Neural progenitor cell (in vitro differentiated cells): ENCODE measurements around the gene METTL8. TPM values are rescaled to one million over a fixed set of nuclear protein-coding genes. Genes with fewer than 3 reads are reported as not detected.
"Not testable (repeated sequence)": the region's sequence is repeated elsewhere in the genome, so short reads cannot be mapped to it uniquely, and the experiment has no call there.

Experiments used
- DNase-seq: peaks from one replicate; pipeline ENCODE4 v3.0.0-alpha.2; 2016; ENCODE audit warnings: low spot score
- H2AFZ ChIP-seq: fragments of 200-600 bp; sonication (generic); replicated peaks from 2 replicates; pipeline ENCODE4 v1.6.1; 2016; ENCODE audit warnings: antibody characterized with exemption
- H3F3A ChIP-seq: fragments of 200-600 bp; sonication (generic); 2 replicates; pipeline ENCODE4 v1.6.1; 2016; ENCODE audit warnings: antibody characterized with exemption, low read depth
- H3K27ac ChIP-seq: fragments of 200-600 bp; sonication (generic); 2 replicates; pipeline ENCODE4 v1.5.1; 2016; ENCODE audit warnings: mild to moderate bottlenecking
- H3K27me3 ChIP-seq: fragments of 200-600 bp; sonication (generic); 2 replicates; pipeline ENCODE4 v1.6.1; 2016; ENCODE audit warnings: mild to moderate bottlenecking, moderate library complexity
- H3K36me3 ChIP-seq: fragments of 200-600 bp; sonication (generic); 2 replicates; pipeline ENCODE4 v1.5.1; 2016
- H3K4me1 ChIP-seq: fragments of 200-600 bp; sonication (generic); 2 replicates; pipeline ENCODE4 v1.6.1; 2016; ENCODE audit warnings: mixed run types
- H3K4me2 ChIP-seq: fragments of 200-600 bp; sonication (generic); 2 replicates; pipeline ENCODE4 v1.6.1; 2016
- H3K4me3 ChIP-seq: fragments of 200-600 bp; sonication (generic); 2 replicates; pipeline ENCODE4 v1.5.1; 2016
- H3K79me2 ChIP-seq: fragments of 200-600 bp; sonication (generic); 2 replicates; pipeline ENCODE4 v1.6.1; 2016; ENCODE audit warnings: low read depth
- H3K9ac ChIP-seq: fragments of 200-600 bp; sonication (generic); 2 replicates; pipeline ENCODE4 v1.6.1; 2016
- H3K9me3 ChIP-seq: fragments of 200-600 bp; sonication (generic); 2 replicates; pipeline ENCODE4 v1.5.1; 2016; ENCODE audit warnings: low read depth
- H4K20me1 ChIP-seq: fragments of 200-600 bp; sonication (generic); 2 replicates; pipeline ENCODE4 v1.6.1; 2016; ENCODE audit warnings: low read depth
- H3K27ac Mint-ChIP-seq: 3 replicates; pipeline ENCODE4 v1.8.0; 2021; ENCODE audit warnings: mixed read lengths
- H3K27me3 Mint-ChIP-seq: 2 replicates; pipeline ENCODE4 v1.8.0; 2022; ENCODE audit warnings: low read depth, mild to moderate bottlenecking, inconsistent platforms, moderate library complexity, mixed read lengths; ENCODE audit not compliant: insufficient read depth
- H3K36me3 Mint-ChIP-seq: 3 replicates; pipeline ENCODE4 v1.8.0; 2021; ENCODE audit warnings: mixed read lengths
- H3K4me1 Mint-ChIP-seq: 3 replicates; pipeline ENCODE4 v1.8.0; 2021; ENCODE audit warnings: mixed read lengths
- H3K4me3 Mint-ChIP-seq: 3 replicates; pipeline ENCODE4 v1.8.0; 2021; ENCODE audit warnings: mild to moderate bottlenecking, moderate library complexity, mixed read lengths
- H3K9me3 Mint-ChIP-seq: 3 replicates; pipeline ENCODE4 v1.8.0; 2020; ENCODE audit warnings: mixed read lengths
- EZH2 ChIP-seq: fragments of 200-600 bp; sonication (generic); IDR thresholded peaks from 2 replicates; pipeline ENCODE4 v1.6.1; 2017; ENCODE audit warnings: antibody characterized with exemption, mild to moderate bottlenecking, moderate library complexity
- EZH2phosphoT487 ChIP-seq: fragments of 200-600 bp; sonication (generic); IDR thresholded peaks from 2 replicates; pipeline ENCODE4 v1.6.1; 2017; ENCODE audit warnings: antibody characterized with exemption
- total RNA-seq: library from RNA; depleted of rRNA; stranded (reverse); fragments of >200 nt; gene quantifications from 2 replicates; pipeline ENCODE4 v1.2.3, GENCODE V29; 2015; ENCODE audit warnings: low replicate concordance
- TF ChIP-seq, protein P1 (sequence below): fragments of 200-600 bp; sonication (generic); IDR thresholded peaks from 2 replicates; pipeline ENCODE4 v1.5.1; 2017; ENCODE audit warnings: antibody characterized with exemption, mild to moderate bottlenecking

METTL8 gene
- total RNA-seq, 1 donor from 2014 or later: 29.2 TPM

GRCh38 chr2:171362396-171362795 is 71.4 kb downstream of the METTL8 start:
- H3K27me3 ChIP-seq: no peaks in the 10 kb centered on the region
- no peak overlapping the region for H2AFZ ChIP-seq
- H3K79me2 ChIP-seq: no peaks in the 10 kb centered on the region
- peaks cover 5% of the 10 kb centered on the region for H3K36me3 ChIP-seq
- no peaks in the 10 kb centered on the region for H4K20me1 ChIP-seq
- H3K27ac ChIP-seq: no peak overlapping the region
- H3K27ac Mint-ChIP-seq: no peak overlapping the region
- H3K9me3 ChIP-seq: peaks cover 8% of the 10 kb centered on the region
- H3K9ac ChIP-seq: no peak overlapping the region
- H3K9me3 Mint-ChIP-seq: peaks cover 17% of the 10 kb centered on the region
- no peak for DNase-seq
- H3K4me3 ChIP-seq: no peak overlapping the region
- no peaks in the 10 kb centered on the region for H3K4me1 ChIP-seq
- no peak overlapping the region for H3K4me3 Mint-ChIP-seq
- H3K27me3 Mint-ChIP-seq: peaks cover 3% of the 10 kb centered on the region
- H3F3A ChIP-seq: no peaks in the 10 kb centered on the region
- H3K4me2 ChIP-seq: no peak overlapping the region
- peaks cover 4% of the 10 kb centered on the region for H3K4me1 Mint-ChIP-seq
- no peak for TF ChIP-seq EZH2phosphoT487
- TF ChIP-seq, protein P1, sequence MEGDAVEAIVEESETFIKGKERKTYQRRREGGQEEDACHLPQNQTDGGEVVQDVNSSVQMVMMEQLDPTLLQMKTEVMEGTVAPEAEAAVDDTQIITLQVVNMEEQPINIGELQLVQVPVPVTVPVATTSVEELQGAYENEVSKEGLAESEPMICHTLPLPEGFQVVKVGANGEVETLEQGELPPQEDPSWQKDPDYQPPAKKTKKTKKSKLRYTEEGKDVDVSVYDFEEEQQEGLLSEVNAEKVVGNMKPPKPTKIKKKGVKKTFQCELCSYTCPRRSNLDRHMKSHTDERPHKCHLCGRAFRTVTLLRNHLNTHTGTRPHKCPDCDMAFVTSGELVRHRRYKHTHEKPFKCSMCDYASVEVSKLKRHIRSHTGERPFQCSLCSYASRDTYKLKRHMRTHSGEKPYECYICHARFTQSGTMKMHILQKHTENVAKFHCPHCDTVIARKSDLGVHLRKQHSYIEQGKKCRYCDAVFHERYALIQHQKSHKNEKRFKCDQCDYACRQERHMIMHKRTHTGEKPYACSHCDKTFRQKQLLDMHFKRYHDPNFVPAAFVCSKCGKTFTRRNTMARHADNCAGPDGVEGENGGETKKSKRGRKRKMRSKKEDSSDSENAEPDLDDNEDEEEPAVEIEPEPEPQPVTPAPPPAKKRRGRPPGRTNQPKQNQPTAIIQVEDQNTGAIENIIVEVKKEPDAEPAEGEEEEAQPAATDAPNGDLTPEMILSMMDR: no peak
- TF ChIP-seq EZH2: no peak
- H3K36me3 Mint-ChIP-seq: peaks cover 8% of the 10 kb centered on the region

GRCh38 chr2:171360905-171361304 is 72.9 kb downstream of the METTL8 start:
- H3K4me3 Mint-ChIP-seq: no peak overlapping the region
- Histone ChIP-seq H3K79me2 (no peaks in the 10 kb centered on the region), H3K27me3 (no peaks in the 10 kb centered on the region), H3K27ac (no peak overlapping the region), H4K20me1 (no peaks in the 10 kb centered on the region), H2AFZ (no peak overlapping the region), H3K4me3 (no peak overlapping the region), H3K9ac (no peak overlapping the region), H3F3A (no peaks in the 10 kb centered on the region), H3K4me1 (no peaks in the 10 kb centered on the region), H3K36me3 (peaks cover 5% of the 10 kb centered on the region), H3K9me3 (peaks cover 11% of the 10 kb centered on the region), H3K4me2 (no peak overlapping the region)
- peaks cover 2% of the 10 kb centered on the region for H3K27me3 Mint-ChIP-seq
- no peak overlapping the region for H3K27ac Mint-ChIP-seq
- DNase-seq: no peak
- peaks cover 13% of the 10 kb centered on the region for H3K36me3 Mint-ChIP-seq
- peaks cover 4% of the 10 kb centered on the region for H3K4me1 Mint-ChIP-seq
- H3K9me3 Mint-ChIP-seq: peaks cover 19% of the 10 kb centered on the region
- TF ChIP-seq EZH2 (no peak), EZH2phosphoT487 (no peak)

- not testable (repeated sequence) for H3K27ac ChIP-seq, H3K36me3 ChIP-seq, H3K79me2 ChIP-seq, H3K27me3 Mint-ChIP-seq, DNase-seq, H3K27me3 ChIP-seq, H3K36me3 Mint-ChIP-seq, H3F3A ChIP-seq, H3K4me1 ChIP-seq, H3K27ac Mint-ChIP-seq, H3K4me3 ChIP-seq, H3K4me1 Mint-ChIP-seq, H2AFZ ChIP-seq, H4K20me1 ChIP-seq, H3K4me3 Mint-ChIP-seq, H3K9ac ChIP-seq, H3K4me2 ChIP-seq
- H3K9me3 Mint-ChIP-seq: peaks cover 27% of the 10 kb centered on the region
- H3K9me3 ChIP-seq: peaks cover 11% of the 10 kb centered on the region
Observed at GRCh38 chr2:171353746-171354145, 80.0 kb downstream of the METTL8 start.

DNA sequence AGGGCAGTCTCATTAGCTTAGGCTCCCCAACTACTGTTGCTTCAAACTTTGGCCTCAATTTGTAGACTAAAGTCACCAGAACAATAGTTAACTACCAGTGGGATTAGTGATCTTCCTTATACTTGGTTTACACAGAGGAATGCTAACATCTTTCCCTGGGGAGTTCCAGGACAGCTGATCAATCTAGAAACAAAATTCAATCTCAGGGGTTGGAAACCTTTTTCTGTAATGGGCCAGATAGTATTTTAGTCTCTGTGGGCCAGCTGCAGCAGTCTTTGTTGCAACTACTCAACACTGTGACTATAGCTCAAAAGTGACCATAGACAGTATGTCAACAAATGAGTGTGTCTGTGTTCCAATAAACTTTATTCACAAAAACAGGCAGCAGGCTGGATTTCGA is 85.7 kb downstream of the METTL8 start:
- H3K4me2 ChIP-seq: no peak overlapping the region
- no peaks in the 10 kb centered on the region for H4K20me1 ChIP-seq
- H3K4me1 ChIP-seq: peaks cover 10% of the 10 kb centered on the region
- Mint-ChIP-seq H3K9me3 (peaks cover 6% of the 10 kb centered on the region), H3K4me1 (peaks cover 2% of the 10 kb centered on the region), H3K27ac (no peak overlapping the region), H3K4me3 (no peak overlapping the region), H3K36me3 (no peaks in the 10 kb centered on the region), H3K27me3 (peaks cover under 1% of the 10 kb centered on the region)
- no peaks in the 10 kb centered on the region for H3K79me2 ChIP-seq
- H3F3A ChIP-seq: peaks cover 7% of the 10 kb centered on the region
- no peak for DNase-seq
- no peak overlapping the region for H3K9ac ChIP-seq
- no peak overlapping the region for H2AFZ ChIP-seq
- peak overlapping the region; percentile 35 for H3K27ac ChIP-seq
- H3K9me3 ChIP-seq: no peaks in the 10 kb centered on the region
- no peaks in the 10 kb centered on the region for H3K27me3 ChIP-seq
- no peaks in the 10 kb centered on the region for H3K36me3 ChIP-seq
- TF ChIP-seq EZH2: no peak
- TF ChIP-seq, protein P1: no peak
- no peak for TF ChIP-seq EZH2phosphoT487
- H3K4me3 ChIP-seq: no peak overlapping the region
